G401.6 (cell line): ENCODE results near the gene BCL11B.

ENCODE experiments used
- FAIRE-seq: peaks from 2 replicates; lab custom pipeline; 2012; peaks lifted over from hg19 to GRCh38; lab: Jason Lieb, UNC

Gene BCL11B

DNA sequence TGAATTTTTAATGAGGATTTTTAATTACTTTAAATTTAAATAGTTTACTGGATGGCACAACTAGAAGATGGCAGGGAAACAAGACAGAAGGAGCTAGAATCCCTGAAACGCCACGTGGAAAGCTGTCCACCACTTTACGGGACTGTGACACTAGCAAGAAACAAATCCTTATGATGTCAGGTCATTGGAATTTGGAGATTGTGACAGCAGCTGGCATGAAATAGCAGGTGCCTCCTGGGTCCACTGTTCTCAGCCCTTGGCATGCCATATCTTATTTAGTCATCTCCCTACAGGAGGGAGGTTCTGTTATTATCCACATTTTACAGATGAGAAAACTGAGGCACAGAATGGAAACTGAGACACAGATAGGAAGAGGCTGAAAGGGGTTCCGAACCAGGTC lies 113.8 kb downstream of the BCL11B start:
- no peak for FAIRE-seq

DNA sequence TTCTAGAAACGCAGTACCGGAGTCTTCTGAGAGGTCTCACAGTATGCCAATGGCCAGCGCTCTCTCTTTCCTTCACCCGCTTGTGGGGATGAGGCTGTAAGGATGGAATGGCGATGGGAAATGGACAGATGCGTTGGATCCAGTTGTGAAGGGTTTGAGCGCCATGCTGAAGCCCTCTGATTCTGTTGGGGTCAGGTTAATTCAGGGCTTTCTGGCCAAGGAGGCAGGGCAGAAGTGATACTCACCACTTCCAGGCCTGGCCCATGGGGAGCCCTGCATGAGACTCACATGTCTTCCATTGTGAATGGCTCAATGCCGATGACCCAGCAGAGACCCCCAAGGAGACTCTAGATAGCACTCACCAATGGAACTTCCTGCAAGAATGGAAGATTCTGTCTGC lies 114.3 kb downstream of the BCL11B start:
- FAIRE-seq: no peak

DNA sequence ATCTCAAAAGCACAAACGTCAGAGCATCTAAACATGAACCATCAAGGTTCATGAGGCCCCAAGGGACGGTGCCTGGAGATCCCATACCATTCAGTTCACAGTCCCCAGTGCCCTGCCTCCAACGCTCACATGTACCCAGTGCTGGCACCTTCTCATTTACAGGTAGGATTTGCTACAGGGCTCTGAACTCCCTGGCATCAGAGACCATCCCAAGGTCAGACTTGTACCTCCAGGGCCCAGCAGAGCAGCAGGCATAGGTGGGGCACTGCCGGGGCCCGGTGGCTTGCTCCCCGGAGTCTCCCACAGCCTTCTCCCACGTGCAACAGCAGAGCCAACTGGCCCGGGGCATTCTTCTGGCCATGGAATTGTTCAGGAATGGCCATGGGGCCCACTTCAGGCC lies 114.8 kb downstream of the BCL11B start:
- FAIRE-seq: no peak

DNA sequence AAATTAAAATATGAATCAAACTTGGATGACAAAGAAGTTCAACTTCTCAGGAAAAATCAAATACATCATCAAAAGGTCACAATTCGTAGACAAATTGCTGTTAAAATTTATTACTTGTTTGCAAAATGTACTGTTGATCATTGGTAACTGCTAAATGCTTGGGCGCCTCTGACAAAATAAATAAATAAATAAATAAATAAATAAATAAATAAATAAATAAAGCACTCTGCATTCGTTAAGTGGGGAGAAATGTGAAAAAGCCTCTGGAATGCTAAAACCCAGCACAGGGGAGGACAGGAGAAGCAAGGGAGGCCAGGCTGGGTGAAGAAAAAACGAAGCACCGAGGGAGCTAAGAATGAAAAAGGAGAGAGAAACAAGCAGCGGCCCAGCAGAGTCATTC lies 115.2 kb downstream of the BCL11B start:
- no peak for FAIRE-seq

DNA sequence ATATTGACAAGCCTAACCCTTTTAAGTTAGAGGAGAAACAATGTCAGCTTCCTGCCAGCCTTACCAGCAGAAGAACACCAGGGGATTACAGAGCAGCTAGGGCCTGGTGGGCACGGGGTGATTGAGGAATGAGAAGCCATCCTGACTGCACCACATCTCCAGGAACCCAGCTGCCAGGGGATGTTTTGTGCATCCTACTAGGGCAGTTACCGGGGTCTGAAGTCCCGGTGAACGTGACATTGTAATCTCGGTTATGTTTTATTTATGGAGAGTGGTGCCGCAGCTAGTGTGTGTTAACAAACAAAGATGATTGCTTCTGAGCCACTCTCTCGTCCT lies 115.9 kb downstream of the BCL11B start:
- FAIRE-seq: no peak

DNA sequence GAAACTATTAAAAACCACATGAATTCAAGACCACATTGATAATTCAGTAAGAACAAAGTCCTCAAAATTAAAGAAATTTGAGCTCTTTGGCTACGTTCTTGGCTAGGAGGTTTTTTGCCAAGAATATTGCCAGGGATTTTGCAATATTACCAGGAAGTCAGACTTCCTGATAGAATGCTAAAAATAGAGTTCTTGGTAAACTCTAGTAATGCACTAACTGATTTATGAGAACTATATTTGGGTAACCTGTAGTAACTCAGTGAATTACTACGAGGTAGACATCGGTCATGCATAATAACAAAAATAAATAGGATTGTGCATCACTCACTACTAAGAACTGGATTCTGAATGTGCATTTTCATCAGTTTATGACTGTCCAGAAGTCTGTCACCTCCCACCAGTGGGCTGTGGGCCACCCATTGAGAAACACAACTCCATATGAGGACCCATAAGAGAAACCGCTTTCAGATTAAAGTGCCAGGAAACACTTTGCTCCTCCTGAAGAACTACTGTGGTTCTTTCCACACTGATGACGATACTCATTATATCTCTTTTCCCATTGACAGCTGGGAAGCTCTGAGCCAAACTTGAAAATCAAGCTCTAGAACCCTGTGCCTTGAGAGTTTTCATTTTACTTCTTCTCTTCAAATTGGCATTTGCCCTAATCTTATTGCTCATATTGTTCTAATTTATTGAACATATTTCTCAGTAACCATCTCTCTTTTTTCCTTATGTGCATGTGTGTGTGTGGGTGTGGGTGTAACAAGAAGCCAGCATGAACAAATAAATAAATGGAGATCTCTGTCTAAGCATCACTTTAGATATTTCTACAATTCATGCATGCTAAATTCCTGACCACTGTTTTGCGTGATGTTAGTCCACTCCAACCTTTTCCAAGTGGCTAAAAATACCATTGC lies 116.6 kb downstream of the BCL11B start:
- no peak for FAIRE-seq

DNA sequence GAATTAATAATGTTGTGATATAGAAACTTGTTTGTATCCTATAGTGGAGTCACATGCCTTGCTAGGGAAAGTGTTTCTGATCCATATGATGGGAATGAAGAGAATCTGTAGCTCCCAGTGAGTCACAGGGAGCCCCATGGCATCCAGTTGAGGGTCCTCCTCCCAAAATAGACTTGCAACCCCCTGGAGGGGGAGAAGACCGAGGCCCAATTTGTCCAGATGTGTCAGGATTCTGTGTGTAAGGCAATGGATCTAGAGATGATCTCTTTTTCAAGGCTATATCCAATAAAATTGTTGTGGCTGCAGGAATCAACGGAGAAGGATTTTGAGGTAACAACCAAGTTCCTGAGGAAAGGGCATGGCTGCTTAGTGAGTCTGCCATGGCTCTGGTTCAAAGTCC lies 121.8 kb downstream of the BCL11B start:
- no peak for FAIRE-seq

DNA sequence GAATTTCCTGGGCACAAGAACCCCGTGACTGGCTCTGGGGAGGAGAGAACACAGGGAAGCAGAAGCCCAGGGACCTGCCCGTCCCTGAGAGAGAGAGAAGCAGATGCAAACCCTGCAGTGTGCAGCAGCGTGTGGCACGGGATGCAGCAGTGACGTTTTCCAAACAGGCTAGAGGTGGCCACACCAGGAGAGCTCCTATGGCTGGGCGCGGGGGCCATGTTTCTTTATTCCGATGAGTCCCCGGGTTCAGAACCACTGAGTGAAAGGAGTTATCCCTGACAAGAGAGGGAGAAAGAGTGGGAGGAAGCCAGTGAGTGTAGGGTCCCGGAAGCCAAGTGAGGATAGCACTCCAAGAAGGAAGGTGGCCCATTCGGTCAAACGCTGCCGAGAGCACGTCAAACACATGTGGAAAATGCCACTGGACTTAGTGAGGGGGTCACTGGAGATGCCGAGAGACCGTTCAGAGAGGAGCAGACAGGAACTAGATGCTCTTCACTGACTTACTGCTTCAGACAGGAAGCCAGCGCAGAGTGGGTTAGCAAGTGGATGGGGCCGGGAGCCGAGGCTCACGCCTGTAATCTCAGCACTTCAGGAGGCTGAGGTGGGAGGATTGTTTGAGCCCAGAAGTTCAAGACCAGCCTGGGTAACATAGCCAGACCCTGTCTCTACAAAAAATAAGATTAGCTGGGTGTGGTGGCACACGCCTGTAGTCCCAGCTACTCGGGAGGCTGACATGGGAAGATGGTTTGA lies 123.0 kb downstream of the BCL11B start:
- no peak for FAIRE-seq

DNA sequence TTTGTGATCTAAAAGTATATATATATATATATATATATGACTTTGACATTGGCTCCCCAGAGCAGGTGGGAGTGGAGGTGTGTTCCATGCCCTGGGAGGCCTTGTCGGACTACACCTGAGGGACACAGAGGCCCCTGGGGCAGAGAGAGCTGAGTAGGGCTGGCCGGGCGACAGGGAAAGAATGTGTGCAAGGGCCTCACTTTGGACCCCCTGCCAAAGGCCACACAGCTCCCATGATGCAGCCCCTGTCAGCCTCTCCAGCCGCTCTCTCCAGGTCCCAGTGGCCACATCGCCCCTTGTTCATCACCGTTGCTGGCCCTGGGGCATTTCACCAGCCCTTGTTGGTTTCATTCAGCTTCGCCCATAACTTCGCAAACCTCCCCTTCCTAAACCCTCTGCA lies 123.9 kb downstream of the BCL11B start:
- FAIRE-seq: no peak

DNA sequence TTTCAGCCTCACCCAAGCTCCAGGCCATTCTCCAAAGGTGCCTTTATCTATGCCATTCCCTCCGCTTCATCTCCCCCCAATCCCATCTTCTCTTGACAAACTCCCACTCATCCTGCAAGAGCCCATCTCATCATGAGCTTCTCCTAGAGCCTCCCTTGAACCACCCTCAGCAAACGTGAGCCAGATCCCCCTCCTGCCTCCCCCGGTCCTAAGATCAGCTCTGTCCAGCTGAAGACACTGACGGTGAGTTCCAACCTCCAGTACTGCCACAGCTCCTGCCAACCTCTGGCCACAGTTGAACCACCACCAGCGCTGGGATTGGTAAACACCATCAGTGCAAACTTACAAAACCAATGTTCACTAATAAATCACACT lies 124.6 kb downstream of the BCL11B start:
- no peak for FAIRE-seq

DNA sequence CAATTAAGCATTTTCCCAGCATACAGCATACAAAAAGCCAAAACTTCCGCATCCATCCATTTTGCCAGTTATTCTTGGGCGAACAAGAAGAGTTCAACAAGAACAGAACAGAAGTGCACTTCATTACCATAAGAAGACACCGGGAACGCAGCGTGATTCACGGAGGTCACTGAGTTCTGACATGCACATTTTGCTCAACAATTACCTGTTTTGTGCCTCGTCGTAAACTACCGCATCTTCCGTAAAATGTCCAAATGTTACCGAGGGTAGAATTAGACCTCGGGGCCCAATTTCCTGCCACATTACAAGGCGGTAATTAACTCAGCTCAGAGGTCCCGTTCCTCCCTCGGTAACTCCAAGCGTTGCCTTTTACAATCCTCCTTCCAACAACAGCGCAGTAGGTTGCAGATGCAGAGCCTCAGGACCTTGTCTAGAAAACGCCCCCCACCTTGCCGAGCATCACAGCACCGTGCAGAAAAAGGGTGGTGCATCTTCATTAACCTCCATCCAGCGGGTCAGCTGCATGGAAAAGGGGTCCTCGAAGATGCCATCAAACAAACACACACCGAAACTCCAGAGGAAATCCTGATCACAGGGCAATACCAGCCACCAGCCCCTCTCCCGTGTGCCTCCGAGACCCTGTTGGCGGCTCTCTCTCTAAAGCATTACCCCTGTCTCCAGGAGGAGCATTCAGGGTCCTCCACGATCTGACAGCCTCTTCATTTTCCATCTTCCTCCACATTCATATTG lies 125.2 kb downstream of the BCL11B start:
- no peak for FAIRE-seq

DNA sequence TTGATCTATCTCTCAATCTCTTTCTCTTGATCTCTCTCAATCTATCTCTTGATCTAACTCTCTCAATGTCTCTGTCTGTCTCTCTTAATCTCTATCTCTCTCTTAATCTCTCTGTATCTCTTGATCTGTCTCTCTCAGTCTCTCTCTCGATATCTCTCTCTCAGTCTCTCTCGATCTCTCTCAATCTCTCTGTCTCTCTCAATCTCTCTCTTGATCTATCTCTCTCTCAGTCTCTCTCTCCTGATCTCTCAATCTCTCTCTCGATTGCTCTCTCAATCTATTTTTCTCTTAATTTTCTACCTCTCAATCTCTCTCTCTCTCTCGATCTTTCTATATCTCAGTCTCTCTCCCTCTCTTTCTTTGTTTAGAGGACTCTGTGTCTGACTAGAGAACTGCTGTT lies 126.7 kb downstream of the BCL11B start:
- no peak for FAIRE-seq

DNA sequence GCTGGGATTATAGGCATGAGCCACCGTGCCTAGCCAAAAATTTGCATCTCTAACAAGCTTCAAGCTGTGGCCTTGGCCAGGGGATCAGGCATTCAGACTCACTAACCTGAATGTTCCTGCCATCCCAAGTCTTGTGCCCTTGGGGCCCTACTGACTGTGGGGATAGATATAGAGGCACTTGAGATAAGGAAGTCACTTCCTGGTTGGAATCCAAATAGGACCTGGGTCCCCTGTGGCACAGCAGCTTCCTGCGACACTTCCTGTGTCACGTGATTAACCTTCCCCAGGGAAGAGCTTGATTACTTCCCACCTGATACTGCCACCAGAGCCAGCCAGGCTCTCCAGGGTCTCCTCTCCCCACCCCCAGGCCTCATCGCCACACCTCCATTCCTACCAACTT lies 128.2 kb downstream of the BCL11B start:
- no peak for FAIRE-seq

DNA sequence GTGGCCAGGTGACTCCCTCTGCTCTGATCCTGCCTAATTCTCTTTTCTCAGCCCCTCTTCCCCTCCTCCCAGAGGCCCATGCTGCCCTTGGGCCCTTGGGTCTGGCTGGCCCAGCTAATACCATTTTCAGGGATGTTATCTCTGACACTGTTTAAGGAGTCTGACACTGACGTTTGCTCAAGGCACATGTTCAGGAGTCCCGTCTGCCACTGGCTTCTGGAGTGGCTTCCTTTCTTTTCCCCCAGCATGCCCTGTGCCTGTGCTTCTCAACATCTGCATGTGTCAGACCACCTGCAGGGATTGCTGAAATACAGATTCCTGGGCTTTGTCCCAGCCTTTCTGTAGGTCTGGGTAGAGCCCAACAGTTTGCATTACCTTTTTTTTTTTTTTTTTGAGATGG lies 128.9 kb downstream of the BCL11B start:
- FAIRE-seq: no peak

DNA sequence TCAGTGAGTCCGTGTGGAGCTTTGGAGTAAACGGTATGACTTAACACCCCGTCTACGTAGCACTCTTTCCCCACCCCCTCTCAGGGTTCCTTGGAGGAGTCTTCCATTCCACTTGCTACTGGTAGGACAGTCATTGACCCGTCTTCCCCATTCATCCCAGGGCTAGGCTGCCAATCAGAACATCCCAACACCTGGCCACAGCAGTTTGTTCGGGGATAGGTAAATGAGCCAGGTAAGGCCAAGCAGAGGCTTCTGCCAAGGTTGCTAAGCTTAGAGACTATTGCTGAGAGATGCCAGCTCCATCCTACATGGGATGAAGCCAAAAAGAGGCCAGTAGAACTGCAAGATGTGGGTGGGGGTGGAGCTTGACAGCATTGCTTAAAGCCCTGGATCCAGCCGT lies 130.8 kb downstream of the BCL11B start:
- FAIRE-seq: no peak

DNA sequence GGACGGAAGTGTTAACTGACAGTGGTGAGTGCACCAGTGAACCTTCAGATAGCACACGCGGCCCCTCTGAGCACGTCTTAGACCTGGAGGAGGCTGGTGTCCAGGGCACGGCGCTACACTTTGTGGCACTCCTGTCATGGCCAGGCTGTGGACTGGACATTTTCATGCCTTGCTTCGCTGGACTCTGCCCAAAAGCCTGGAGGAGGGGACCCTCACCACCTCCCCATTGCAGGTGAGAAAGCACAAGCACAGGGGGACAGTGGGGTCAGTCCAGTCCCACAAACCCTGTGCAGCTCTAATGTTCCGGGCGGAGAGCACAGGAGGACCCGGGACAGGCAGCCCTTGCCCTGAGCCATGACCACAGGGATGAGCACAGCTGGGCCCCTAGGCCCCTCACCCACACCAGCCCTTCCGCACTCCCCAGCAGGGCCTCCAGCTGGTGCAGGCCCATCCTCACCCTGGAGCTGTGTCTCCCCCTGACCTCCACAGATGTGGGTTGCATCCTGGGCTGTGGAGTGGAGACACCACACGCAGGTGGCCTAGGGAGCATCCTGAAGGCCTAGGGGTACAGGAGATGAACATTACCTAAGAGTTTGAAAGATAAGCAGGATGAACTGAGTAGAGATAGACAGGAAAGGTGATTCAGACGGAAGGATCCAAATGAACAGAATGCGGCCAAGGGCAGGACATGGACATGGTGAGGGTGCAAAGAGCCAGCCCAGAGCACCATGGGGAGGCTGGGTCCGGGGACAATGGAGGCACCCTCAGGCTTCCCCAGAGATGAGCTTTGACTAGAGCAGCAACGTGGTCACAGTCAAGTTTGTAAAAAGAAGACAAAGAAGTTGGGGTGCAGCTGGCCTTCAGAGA lies 132.8 kb downstream of the BCL11B start:
- FAIRE-seq: no peak

DNA sequence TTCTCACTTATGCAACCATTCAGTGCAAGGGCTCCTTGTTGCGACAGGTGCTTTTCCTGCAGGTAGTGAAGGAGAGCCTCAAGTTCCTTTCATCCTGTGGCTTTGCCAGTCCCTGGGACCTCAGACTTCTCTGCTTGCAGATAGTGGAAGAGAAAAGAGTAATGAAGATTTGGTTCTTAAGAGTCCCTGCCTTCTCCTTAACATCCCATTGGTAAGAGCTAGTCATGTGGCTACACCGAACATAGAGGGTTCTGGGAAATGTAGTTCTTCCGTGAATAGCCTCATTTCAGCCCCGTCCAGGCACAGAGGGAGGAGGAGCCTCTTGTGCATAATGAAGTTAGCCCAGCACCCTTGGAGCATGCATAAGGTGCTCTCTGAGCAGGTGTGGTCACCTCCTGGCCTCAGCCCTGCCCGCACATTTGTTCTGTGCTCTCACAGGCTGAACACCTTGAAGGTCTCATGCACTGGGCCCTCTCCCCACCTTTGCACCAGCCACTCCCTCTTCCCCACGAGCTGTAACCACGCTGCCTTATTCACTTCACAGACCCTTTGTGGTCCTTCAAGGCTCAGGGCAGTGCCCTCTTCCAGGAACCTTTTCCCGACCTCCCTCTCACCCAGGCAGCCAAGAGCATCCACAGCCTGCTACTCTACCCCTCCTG lies 134.0 kb downstream of the BCL11B start:
- no peak for FAIRE-seq

DNA sequence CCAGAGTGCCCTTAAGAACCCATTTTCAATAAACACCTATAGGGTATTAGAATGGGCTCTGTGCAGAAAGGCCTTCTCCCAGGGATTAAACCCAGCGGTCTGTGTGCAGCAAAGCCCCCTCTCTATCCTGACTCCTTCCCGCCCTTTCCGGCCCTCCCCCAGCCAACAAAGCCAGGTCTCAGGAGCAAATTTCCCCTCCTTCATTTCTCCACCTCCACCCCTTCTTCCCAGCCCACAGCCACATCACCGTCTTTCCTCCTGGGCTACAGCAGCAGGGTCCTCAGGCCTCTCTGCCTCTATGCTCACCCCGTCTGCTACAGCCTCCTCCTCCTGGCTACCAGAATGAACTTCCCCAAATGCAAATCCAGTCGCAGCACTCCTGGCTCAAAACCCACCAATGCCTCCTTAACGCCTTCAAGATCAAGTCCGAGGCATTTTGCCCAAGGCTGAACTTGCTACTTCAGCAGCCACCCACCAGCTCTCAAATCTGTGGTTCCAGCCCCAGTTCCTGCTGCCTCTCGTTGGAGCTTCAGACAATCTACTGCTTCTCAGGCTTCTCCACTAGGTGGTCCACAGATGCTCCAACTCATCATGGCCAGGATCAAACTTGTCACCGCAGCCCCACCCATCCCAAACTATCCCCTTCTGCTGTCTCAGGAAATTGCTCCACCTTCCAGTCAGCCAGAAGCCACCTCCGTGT lies 134.8 kb downstream of the BCL11B start:
- no peak for FAIRE-seq

DNA sequence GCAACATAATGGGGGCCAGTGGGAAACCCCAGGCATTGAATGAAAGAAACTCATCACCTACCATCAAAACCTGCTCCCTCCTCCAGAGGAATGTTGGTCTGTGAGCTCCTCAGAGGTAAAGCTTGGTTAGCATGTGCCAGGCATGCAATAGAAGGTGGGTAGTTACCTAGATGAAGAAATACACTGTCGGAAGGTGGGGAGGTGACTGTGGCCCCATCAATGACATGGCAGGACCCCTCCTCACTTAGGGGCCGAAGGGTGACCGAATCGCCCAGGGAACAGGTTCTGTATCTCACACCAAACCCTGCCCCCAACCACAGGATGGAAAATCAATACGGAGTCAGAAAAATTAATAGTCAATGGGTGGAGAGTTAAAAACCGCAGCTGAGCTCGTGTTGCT lies 135.6 kb downstream of the BCL11B start:
- FAIRE-seq: no peak

DNA sequence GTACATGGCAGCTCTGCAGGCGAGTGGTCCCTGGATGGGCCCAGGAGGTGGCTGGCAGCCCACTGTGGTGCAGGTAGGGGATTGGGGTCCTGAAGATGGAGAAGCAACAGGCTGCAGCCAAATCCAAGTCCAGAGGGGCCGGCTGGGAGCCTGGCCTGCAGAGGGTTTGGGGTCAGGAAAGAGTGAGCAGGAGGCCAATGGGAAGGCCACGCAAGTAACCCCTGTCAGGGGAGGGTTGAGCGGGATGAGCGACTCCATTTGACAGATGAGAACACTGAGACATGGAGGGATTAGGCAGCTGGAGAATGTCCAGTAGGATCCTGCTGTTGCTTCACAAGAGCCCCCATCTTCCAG lies 136.0 kb downstream of the BCL11B start:
- no peak for FAIRE-seq

DNA sequence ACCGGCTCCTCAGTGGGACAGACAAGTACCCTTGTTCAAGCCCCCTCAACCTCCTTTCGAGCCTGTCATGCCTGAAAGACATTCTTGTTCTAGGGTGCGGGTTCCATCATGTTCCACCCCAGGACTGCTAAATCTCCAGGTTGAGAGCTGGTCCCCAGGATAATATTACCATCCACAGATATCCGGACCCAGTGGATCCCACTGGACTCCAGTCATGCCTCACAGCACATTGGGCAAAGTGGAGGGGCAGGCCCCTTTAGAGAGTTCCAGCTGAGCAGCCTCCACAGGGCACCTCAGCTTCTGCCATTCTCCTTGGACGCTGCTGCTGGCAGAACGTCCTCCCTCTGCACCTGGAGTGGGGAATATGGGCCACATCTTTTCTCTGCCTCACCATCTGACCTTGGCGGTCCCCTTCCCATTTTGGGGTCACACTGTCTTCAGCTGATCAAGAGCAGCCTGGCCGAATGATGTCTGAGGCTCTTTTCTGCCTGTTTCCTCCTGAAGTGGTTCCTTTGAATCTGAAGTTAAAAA lies 137.4 kb downstream of the BCL11B start:
- no peak for FAIRE-seq
